HFFc6 (cell line): Measurements from ENCODE around the gene MAU2. TPM values are rescaled to one million over a fixed set of nuclear protein-coding genes. Genes with fewer than 3 reads are reported as not detected.

ENCODE experiments used
- DNase-seq: peaks from one replicate; pipeline ENCODE4 v3.0.0-alpha.2; 2018
- H3K27ac Mint-ChIP-seq: 2 replicates; pipeline ENCODE4 v1.8.0; 2020; ENCODE audit warnings: mild to moderate bottlenecking, mixed read lengths
- H3K27me3 Mint-ChIP-seq: 2 replicates; pipeline ENCODE4 v1.8.0; 2021; ENCODE audit warnings: mild to moderate bottlenecking, moderate library complexity, mixed read lengths; ENCODE audit not compliant: insufficient read depth
- H3K36me3 Mint-ChIP-seq: 2 replicates; pipeline ENCODE4 v1.8.0; 2021; ENCODE audit warnings: low read depth, mixed read lengths
- H3K4me1 Mint-ChIP-seq: 2 replicates; pipeline ENCODE4 v1.8.0; 2020; ENCODE audit warnings: low read depth, mixed read lengths
- H3K4me3 Mint-ChIP-seq: 2 replicates; pipeline ENCODE4 v1.8.0; 2020; ENCODE audit warnings: mild to moderate bottlenecking, moderate library complexity, mixed read lengths
- H3K9me3 Mint-ChIP-seq: 2 replicates; pipeline ENCODE4 v1.8.0; 2020; ENCODE audit warnings: mild to moderate bottlenecking, mixed read lengths
- CTCF ChIP-seq: fragments of 200-600 bp; sonication (generic); IDR thresholded peaks from 2 replicates; pipeline ENCODE4 v1.5.0; 2021; ENCODE audit warnings: antibody characterized with exemption, mild to moderate bottlenecking
- long read RNA-seq: library from polyadenylated mRNA; unstranded; transcript quantifications from one replicate; pipeline ENCODE4 v2.0.0, GENCODE V29; 2019
- total RNA-seq, 6 experiments: library from RNA; stranded (reverse); fragmentation: NEBNext Ultra II Directional; extraction: Animal tissue kit (Norgen Biotek cat#: 25700); gene quantifications; 2 replicates in 1 of 6; 3 replicates in 5 of 6; pipeline ENCODE4 v1.2.3, GENCODE V29; 2021

Gene MAU2
- 10 to 100 TPM; 24.8 to 33.0 (median 29.4) TPM for total RNA-seq
- long read RNA-seq, partial matches to known transcripts = 0 of 7 reads
- long read RNA-seq, other reads (novel, unspliced or antisense) = 7 of 7 reads

- Mint-ChIP-seq H3K4me3 (peak within 1 kb of the TSS; percentile 98), H3K27ac (peak within 1 kb of the TSS; percentile 100), H3K4me1 (peaks cover 39% of the 10 kb centered on the region), H3K36me3 (peaks cover 21% of the 10 kb centered on the region), H3K27me3 (no peaks in the 10 kb centered on the region; the same call in none of the 2 replicates), H3K9me3 (no peaks in the 10 kb centered on the region)
- TF ChIP-seq CTCF = peak; percentile 49
- DNase-seq = peak; percentile 89
Measured at GRCh38 chr19:19320361-19321140, at the start of gene MAU2, which contains the start of gene SUGP1. MAU2 (plus strand) TSS chr19:19320829; CDS start chr19:19320860, 31 bp downstream. SUGP1 (minus strand) TSS chr19:19320509; CDS start chr19:19320496, 13 bp downstream.

GRCh38 chr19:19271828-19272599 lies 48.6 kb upstream of the MAU2 start:
- peak overlapping the region; percentile 35; the same call in 1 of the 2 replicates for H3K4me3 Mint-ChIP-seq
- no peak for DNase-seq
- H3K27me3 Mint-ChIP-seq = peaks cover 14% of the 10 kb centered on the region
- H3K4me1 Mint-ChIP-seq = peaks cover 8% of the 10 kb centered on the region
- no peak overlapping the region for H3K27ac Mint-ChIP-seq
- H3K36me3 Mint-ChIP-seq = peaks cover 5% of the 10 kb centered on the region
- no peaks in the 10 kb centered on the region for H3K9me3 Mint-ChIP-seq
- TF ChIP-seq CTCF = no peak

DNA sequence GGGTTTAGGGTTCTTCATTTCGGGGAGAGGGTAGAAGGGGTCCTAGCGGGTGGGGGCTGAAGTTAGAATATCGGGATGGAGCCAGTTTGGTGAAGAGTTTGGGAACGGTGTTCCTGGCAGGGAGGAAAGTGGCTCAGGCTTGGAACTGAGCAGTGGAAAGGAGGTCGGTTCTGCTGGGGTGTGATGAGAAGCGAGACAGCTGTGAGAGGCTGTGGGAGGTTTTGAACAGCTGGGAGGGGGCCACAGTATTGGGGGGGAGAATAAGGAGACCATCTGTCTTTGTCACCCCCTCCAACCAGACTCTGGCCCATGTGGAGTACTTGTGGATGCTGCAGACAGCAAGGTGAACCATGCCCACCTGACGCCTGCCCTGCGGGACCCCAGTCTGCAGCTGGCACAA lies 46.5 kb upstream of the MAU2 start:
- Mint-ChIP-seq H3K36me3 (peaks cover 5% of the 10 kb centered on the region), H3K27me3 (peaks cover 12% of the 10 kb centered on the region), H3K27ac (no peak overlapping the region; the same call in 1 of the 2 replicates), H3K9me3 (no peaks in the 10 kb centered on the region), H3K4me1 (peaks cover 8% of the 10 kb centered on the region), H3K4me3 (no peak overlapping the region)
- DNase-seq = no peak
- no peak for TF ChIP-seq CTCF

- DNase-seq = no peak
- H3K27ac Mint-ChIP-seq = no peak overlapping the region
- peaks cover 8% of the 10 kb centered on the region for H3K4me1 Mint-ChIP-seq
- no peaks in the 10 kb centered on the region for H3K9me3 Mint-ChIP-seq
- no peak for TF ChIP-seq CTCF
- H3K27me3 Mint-ChIP-seq = peaks cover 12% of the 10 kb centered on the region
- no peak overlapping the region for H3K4me3 Mint-ChIP-seq
- peaks cover 5% of the 10 kb centered on the region for H3K36me3 Mint-ChIP-seq
Measured at GRCh38 chr19:19274716-19275565, 45.7 kb upstream of the MAU2 start.

DNA sequence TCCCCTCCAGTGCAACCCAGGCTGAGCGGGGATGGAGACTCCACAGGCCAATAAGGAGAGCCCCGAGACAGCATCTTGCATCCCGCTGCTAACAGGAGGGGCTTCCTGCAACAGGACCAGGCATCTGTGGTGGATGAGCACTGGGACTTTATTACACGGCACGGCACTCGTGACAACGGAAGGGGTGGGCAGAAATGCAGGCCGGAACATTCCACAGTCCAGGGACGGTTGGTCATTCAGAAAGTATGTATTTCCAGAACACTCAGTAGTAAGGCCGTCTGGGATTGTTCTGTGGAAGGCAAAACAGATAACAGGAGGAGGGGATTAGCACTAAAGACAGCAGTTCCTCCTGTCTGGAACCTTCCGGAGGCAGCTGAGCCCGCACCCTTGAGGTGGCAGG lies 44.2 kb upstream of the MAU2 start:
- Mint-ChIP-seq H3K27ac (peak overlapping the region; percentile 72), H3K4me3 (no peak overlapping the region), H3K36me3 (peaks cover 5% of the 10 kb centered on the region)

More for the DNA sequence above, 44.2 kb upstream of the MAU2 start:
- DNase-seq = peak; percentile 66
- H3K4me1 Mint-ChIP-seq = peaks cover 8% of the 10 kb centered on the region
- no peaks in the 10 kb centered on the region for H3K9me3 Mint-ChIP-seq
- TF ChIP-seq CTCF = no peak
- peaks cover 9% of the 10 kb centered on the region for H3K27me3 Mint-ChIP-seq
